ENCODE results near the gene CTRL. TPM values are rescaled to one million over a fixed set of nuclear protein-coding genes. Genes with fewer than 3 reads are reported as not detected.

CTRL gene
- total and polyA plus RNA-seq, 4 donors: 1.0 to 2.5 (median 2.0) TPM; not detected in 1

DNA sequence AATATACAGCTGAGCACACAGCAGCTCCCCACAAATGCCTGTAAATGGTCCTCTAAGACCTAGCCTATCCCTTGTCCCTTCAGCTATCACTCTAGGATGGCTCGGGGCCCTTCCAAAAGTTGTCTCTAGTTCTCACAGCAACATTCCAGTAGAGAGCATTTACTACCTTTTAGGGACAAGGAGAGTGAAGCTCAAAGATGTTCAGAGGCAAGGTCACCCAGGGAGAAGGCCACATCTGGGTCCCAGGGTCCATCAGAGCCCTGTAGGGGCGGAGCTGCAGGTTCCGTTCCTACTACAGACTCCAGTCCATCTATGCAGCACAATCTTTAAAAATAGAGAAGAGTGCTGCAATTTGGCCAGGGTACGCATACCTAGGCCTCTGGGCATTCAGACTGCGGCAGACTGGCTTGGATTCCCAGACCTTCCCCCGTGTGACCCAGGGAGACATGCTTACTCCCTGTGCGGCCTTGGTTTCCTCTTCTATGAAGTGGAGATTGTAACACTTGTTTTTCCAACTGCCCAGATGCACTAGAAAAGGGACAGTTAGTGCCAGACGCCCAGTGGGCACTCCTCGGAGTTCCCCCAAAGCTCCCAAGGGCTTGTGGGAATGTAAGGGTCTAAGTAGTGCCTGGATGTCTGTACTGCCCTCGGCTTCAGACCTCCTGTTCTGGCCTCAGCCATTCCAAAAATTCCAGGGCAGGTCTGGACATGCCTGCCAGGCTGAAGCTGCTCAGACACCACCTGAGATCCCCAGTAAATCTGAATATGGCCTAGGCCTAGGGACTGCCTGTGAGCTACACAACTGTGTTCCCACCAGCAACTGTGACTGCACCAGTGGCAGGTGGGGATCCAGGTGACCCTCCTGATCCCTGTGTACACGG, 34.2 kb upstream of the CTRL start:
- TF ChIP-seq, protein P1, sequence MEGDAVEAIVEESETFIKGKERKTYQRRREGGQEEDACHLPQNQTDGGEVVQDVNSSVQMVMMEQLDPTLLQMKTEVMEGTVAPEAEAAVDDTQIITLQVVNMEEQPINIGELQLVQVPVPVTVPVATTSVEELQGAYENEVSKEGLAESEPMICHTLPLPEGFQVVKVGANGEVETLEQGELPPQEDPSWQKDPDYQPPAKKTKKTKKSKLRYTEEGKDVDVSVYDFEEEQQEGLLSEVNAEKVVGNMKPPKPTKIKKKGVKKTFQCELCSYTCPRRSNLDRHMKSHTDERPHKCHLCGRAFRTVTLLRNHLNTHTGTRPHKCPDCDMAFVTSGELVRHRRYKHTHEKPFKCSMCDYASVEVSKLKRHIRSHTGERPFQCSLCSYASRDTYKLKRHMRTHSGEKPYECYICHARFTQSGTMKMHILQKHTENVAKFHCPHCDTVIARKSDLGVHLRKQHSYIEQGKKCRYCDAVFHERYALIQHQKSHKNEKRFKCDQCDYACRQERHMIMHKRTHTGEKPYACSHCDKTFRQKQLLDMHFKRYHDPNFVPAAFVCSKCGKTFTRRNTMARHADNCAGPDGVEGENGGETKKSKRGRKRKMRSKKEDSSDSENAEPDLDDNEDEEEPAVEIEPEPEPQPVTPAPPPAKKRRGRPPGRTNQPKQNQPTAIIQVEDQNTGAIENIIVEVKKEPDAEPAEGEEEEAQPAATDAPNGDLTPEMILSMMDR (IDR thresholded peaks at IDR 0.05; ENCODE audit: control extremely low read depth, extremely low read depth): no peak
- H3K36me3 ChIP-seq (ENCODE audit: control insufficient read depth in 4 of 4, insufficient read depth in 4 of 4, low read length in 4 of 4): peaks cover 0 to 30% (median 14%) of the 10 kb centered on the region in 4 donors
- WGBS, 2 donors: 65 to 85% methylated on average over 11 of the region's 11 CpGs
- H3K9ac ChIP-seq (ENCODE audit: insufficient read depth in 1 of 2, low read length in 2 of 2): peak overlapping the region in 1 of 2 donors; percentile 95
- H3K9me3 ChIP-seq (ENCODE audit: control insufficient read depth in 4 of 4, insufficient read depth in 3 of 4, low read length in 3 of 4): no peaks in the 10 kb centered on the region
- peaks cover 12 to 38% (median 19%) of the 10 kb centered on the region in 5 donors for H3K4me1 ChIP-seq (ENCODE audit: control insufficient read depth in 5 of 5, insufficient read depth in 5 of 5, low read length in 5 of 5)
- H3K4me3 ChIP-seq: no peak overlapping the region
- H3K27ac ChIP-seq (ENCODE audit: low read depth in 1 of 2, low read length in 1 of 2): peak overlapping the region; percentile 49 to 94
- DNase-seq (no peak), ATAC-seq (ENCODE audit: insufficient read depth, low FRiP score) (no peak)
- no peaks in the 10 kb centered on the region for H3K27me3 ChIP-seq (ENCODE audit: control insufficient read depth in 3 of 3, insufficient read depth in 3 of 3, low read length in 2 of 3)

DNA sequence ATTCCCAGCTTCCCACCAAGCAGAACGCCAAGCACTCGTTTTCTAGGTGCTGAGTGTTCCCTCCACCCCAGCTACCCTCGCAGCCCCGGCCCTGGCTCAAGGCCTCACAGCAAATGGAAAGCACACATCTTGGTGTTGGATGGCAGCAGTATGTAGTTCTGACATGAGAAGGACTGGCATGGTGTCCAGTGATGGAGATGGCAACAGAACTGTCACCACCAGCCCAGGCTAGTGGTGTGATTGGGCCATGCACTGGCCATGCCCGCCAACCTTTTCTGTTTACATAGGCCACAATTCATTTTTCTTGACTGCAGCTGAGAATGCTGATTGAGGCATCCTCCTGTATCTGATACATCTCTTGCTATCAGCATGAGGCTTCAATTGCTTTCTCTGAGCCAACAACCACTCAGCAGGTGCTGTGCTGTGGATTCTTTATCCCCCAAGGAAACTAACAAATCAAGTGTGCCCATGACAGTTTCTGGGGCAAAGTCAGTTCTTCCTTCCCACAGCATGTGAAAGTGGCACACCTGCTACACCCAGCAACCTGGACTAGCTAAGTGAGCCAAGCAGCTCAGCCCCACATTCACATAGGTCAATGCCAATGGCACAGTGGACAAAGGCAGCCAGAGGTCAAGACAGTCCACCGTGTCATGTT, 32.9 kb upstream of the CTRL start:
- ATAC-seq (ENCODE audit: insufficient read depth, low FRiP score): no peak
- no peak overlapping the region for H3K4me3 ChIP-seq
- no peaks in the 10 kb centered on the region for H3K9me3 ChIP-seq (ENCODE audit: control insufficient read depth in 4 of 4, insufficient read depth in 3 of 4, low read length in 3 of 4)
- no peaks in the 10 kb centered on the region for H3K27me3 ChIP-seq (ENCODE audit: control insufficient read depth in 3 of 3, insufficient read depth in 3 of 3, low read length in 2 of 3)
- peak overlapping the region; percentile 5 to 54 for H3K27ac ChIP-seq (ENCODE audit: low read depth in 1 of 2, low read length in 1 of 2)
- TF ChIP-seq, protein P1 (IDR thresholded peaks at IDR 0.05; ENCODE audit: control extremely low read depth, extremely low read depth): no peak
- peaks cover 12 to 46% (median 19%) of the 10 kb centered on the region in 5 donors for H3K4me1 ChIP-seq (ENCODE audit: control insufficient read depth in 5 of 5, insufficient read depth in 5 of 5, low read length in 5 of 5)
- H3K36me3 ChIP-seq (ENCODE audit: control insufficient read depth in 4 of 4, insufficient read depth in 4 of 4, low read length in 4 of 4): peaks cover 0 to 39% (median 19%) of the 10 kb centered on the region in 4 donors
- 91 to 94% methylated on average over 6 of the region's 6 CpGs for WGBS, 2 donors
- no peak overlapping the region for H3K9ac ChIP-seq (ENCODE audit: insufficient read depth in 1 of 2, low read length in 2 of 2)
- no peak for DNase-seq

DNA sequence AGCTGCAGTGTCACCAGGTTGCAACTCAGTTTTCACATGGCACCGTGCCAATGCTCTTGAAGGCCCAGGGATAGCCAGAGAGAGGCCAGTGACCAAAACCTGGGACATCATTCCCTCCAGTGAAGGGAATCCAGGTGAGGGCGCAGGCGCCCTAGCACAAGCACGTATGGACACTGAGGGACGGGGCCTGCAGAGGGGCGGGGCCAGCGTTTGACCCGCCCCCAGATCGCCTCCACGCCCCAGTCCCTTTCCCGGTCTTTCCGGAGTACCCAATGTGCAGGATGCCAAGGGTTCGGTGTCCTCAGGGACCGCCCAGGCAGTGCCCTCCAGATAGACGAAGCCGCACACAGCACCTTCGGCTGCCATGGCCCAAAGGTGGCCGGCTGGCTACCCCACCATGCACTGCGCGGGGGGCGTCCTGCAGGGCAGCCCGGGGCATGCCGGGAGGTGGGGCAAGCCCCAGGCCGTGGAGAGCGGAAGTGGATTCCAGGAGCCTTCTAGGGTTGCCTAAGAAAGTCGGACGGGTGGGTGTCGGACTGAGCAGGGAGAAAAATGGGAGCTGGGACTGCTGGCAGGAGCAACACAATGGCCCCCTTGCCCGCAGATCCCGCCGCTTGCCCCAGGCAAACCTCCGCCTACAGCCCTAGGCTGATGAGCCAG, 32.1 kb upstream of the CTRL start:
- Histone ChIP-seq H3K9ac (ENCODE audit: insufficient read depth in 1 of 2, low read length in 2 of 2) (no peak overlapping the region), H3K36me3 (ENCODE audit: control insufficient read depth in 4 of 4, insufficient read depth in 4 of 4, low read length in 4 of 4) (peaks cover 0 to 39% (median 22%) of the 10 kb centered on the region in 4 donors), H3K9me3 (ENCODE audit: control insufficient read depth in 4 of 4, insufficient read depth in 3 of 4, low read length in 3 of 4) (no peaks in the 10 kb centered on the region), H3K27ac (ENCODE audit: low read depth in 1 of 2, low read length in 1 of 2) (peak overlapping the region; percentile 48 to 54), H3K4me1 (ENCODE audit: control insufficient read depth in 5 of 5, insufficient read depth in 5 of 5, low read length in 5 of 5) (peaks cover 12 to 52% (median 25%) of the 10 kb centered on the region in 5 donors), H3K4me3 (no peak overlapping the region), H3K27me3 (ENCODE audit: control insufficient read depth in 3 of 3, insufficient read depth in 3 of 3, low read length in 2 of 3) (no peaks in the 10 kb centered on the region)
- peak; percentile 39 to 46 (median 45) for DNase-seq
- ATAC-seq (ENCODE audit: insufficient read depth, low FRiP score): no peak
- 58 to 75% methylated on average over 32 of the region's 32 CpGs for WGBS, 2 donors
- TF ChIP-seq, protein P1 (IDR thresholded peaks at IDR 0.05; ENCODE audit: control extremely low read depth, extremely low read depth): no peak
